Measurements from ENCODE around the gene TINAG.

The TINAG gene, protein sequence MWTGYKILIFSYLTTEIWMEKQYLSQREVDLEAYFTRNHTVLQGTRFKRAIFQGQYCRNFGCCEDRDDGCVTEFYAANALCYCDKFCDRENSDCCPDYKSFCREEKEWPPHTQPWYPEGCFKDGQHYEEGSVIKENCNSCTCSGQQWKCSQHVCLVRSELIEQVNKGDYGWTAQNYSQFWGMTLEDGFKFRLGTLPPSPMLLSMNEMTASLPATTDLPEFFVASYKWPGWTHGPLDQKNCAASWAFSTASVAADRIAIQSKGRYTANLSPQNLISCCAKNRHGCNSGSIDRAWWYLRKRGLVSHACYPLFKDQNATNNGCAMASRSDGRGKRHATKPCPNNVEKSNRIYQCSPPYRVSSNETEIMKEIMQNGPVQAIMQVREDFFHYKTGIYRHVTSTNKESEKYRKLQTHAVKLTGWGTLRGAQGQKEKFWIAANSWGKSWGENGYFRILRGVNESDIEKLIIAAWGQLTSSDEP

DNA sequence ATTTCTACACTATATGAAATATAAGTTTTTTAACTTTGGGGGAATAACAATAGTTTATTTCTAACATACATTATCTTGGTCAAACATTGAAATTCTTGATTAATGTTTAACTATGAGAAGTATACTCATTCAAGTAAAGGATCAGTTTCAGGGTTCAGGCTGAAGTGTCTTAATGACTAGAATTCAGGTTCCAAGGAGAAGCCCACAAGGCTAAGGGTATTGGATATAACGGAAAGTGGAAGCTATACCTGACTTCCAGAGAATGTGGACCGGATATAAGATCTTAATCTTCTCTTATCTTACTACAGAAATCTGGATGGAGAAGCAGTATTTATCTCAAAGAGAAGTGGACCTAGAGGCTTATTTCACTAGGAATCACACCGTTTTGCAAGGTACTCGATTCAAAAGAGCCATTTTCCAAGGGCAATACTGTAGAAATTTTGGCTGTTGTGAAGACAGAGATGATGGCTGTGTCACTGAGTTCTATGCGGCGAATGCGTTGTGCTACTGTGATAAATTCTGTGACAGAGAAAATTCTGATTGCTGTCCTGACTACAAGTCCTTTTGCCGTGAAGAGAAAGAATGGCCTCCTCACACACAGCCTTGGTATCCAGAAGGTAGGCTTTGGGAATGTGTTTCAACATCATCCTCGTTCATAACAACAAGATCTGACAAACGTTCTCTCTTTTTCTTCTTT, at the start of gene TINAG:
TSS of gene TINAG (plus strand) at position 153 of the 697 bp plus-strand sequence. CDS start at position 263, 110 bp downstream.
- DNase-seq (ENCODE audit: low spot score), result no peak

DNA sequence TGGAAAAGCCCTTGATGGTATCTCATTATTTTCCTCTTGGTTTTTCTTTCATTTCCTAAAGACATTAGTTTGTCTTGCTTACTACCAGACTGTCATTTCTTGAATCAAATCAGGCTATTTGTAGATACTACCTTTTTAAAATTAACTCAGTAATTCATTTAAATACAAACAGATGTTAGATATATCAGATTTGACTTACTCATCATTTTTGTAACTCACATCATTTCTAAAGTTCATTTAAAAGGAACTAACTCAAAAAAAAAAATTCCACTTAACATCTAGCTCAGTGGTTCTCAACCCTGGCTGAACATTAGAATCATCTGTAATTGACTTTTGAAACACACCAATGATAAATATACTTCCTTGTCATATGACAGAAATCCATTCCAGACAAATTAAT, 48.2 kb upstream of the TINAG start:
- DNase-seq (ENCODE audit: low spot score), result no peak

DNA sequence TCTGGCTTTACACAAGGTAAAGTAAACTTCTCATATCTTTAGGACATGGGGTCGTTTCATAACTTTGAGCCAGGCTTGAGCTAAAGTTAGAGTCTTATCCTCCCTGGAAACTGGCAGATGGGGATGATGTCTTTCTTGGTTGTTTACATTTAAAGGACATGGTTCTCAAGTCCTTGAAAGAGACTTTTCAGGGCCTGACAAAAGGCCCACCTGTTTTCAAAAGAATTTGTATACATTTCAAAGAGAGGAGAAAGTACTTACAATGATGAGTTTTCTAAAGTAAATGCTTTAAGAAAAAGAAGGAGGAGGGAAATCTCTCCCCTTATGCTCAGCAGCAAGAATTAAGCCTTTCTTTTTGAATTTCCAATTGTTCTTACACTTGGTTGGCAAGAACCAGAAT, 45.7 kb upstream of the TINAG start:
- no peak for DNase-seq (ENCODE audit: low spot score)

DNA sequence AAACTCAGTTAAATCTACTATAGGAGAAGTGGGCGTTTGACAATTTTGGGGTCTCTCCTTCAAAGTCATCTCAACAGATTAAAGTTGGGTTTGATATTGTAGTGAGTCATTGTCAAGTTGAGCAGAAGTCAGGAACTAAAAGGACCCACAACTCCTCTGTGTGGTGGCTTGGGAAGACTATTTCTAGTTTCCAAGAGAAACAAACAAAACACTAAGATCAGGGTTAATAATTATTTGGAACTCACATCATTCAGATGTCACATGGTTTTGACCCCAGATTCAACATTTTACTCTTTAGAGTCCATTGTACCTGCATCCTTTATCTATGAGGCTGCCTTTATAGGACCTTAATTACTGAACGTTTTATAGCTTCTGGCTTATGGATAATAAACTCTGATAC, 45.3 kb upstream of the TINAG start:
- no peak for DNase-seq (ENCODE audit: low spot score)

DNA sequence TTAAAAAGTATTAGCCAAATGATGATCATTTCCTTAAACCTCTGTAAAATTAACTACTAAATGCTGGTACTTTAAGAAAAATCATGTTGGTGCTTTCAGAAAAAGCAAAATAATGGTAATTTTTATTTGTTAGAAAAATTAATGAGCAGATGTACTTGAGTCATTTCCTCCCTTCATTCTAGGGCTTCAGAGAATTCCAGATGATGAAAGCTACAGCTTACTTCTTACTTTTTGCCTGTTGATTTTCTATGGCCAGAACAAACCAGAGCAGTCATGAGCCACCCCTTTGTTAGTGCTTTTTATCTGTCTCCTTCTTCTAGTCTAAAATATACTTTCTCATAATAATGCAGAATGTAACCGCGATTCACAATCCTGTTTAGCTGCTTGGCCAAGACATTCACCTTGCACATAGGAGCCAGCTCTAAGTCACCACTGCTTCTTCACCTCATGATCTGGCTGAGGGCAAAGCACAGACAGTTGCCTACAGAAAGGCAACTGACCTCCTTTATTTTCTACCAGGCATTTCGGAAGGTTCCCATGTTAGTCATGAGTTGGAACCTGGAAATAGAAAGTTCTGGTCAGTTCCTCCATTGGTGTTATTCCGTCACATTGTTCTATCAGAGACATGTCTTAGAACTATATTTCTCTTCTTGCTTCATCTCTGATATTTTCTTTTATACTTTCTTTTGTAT, 43.5 kb upstream of the TINAG start:
- no peak for DNase-seq (ENCODE audit: low spot score)

DNA sequence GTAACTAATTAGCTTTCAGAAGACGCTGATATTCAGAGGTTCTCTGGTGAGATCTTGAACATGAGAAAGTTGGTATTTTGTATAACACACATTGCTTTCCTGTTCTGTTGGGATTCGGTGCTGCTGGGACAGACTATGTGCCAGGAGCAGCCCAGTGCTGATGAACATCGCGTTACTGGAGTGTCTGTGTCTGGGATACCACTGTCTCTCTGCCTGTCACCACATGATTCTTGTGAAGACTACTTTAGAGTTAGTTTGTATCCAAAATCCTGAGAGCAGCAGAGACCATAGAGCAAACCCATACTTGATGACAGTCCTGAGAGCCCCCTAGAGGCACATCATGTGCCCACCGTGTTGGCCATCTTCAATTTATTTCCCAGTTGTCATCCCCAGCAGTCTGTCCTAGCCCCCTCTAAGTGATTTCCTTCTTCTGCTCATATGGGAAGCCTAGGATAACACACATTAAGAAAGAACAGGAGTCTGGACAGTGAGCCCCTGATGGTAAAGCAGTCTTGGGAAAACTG, 41.8 kb upstream of the TINAG start:
- DNase-seq (ENCODE audit: low spot score), result no peak

DNA sequence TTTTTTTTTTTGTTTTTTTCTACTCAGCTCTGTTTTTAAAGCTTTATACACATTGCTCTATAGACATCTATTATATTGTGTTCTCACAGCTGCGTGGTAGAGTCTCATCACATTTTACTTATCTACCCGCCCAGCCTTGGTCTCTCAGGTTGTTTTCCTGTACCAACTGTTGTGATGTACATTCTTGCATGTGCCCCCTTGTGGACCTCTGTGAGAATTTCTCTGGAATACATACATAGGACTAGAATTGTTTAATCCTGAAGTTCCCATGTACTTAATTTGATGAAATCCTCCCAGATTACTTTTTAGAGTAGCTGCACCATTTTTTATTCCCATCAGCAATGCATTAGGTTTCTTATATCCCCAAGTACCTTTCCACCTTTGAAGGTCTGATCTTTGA, 40.4 kb upstream of the TINAG start:
- DNase-seq (ENCODE audit: low spot score), result peak; percentile 14

DNA sequence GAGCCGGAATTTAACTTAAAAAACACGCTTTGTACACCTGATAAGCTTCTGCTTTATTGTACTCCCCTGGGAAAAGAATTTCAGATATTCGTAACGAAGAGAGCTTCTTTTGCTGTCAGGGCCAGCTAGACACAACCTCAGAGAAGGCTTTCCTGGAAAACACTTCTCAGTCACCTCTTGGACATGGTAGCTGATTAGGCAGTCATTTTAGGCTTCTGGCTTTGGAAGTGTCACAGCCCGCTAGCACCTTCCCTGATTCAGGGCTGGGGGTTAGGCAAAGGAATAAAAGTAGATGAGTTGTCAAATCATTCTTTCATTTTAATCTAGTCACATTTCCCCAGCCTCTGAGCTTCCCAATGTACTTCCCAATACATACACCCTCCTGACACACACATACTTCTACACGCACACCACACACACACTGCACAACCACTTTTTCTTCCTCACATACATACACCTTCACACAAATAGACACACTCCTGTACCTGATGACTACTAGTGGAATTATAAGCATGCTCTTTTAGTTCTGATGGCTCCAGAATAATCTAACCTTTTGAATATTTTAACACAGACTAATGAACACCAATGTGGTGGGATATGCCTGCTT, 34.9 kb upstream of the TINAG start:
- DNase-seq (ENCODE audit: low spot score), result no peak

DNA sequence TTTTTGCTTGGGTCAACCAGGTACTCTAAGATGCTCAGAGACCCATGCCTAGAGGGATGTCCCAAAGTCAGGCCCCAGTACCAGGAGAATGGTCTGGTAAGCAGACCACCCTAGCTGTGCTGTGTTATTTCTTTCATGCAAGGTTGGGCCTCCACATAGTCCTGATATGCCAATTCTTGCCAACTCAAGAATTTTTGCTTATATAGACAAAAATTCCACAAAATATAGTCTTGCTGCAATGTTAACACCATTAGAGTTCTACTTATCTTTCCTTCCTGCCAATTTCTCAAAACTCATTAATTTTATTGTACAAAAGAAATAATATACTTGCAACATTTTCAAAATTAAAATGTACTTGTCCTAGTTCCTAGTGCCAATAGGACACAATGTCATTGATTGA, 33.9 kb upstream of the TINAG start:
- no peak for DNase-seq (ENCODE audit: low spot score)

DNA sequence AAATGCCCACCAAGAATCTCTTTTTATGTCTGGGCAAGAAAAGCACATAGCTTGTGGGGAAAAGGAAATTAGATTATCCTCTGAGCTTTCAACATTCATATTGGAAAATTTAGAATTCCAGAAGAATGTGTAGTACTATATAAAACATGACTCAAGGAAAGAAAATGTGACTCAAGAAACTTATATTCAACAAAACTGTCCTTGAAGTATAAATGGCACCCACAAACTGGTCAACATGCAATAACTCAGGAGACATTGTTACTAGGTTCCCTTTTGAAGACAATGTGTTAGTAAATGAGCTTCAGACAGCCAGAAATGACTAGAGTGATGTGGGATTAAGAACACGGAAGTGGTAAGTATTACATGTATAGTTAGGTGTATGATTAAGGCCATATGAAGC, 26.1 kb upstream of the TINAG start:
- peak; percentile 37 for DNase-seq (ENCODE audit: low spot score)

DNA sequence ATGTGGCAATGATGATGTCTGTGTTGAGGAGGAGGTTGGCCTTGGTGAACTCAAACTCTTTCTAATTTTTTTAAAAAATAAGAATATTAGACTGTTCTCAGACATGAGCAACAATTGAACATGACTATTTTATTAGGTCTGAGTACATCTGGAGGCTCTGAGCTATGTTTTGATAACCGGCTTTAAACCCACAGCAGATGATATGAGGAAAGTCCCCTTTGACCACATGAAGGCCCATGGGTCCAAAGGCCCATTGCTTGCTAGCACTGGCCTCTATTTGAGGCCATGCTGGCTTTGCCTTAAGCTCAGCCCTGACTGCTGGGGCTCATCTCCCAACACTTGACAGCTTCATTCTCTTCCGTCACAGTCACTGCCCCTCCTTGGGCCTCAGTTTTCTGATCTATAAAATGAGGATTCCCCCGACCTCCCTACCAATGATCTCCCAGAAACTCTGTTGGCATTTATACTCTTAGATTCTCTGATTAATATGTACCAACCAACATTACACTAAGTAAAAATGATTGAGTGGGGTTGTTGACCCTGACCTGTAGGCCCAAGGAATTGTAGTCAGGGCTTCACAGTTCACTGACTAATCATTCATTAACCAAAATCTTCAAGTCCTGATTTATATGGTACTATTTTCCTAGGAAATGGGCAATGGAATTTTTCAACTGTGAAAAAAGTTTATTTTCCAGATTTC, 23.9 kb upstream of the TINAG start:
- no peak for DNase-seq (ENCODE audit: low spot score)

DNA sequence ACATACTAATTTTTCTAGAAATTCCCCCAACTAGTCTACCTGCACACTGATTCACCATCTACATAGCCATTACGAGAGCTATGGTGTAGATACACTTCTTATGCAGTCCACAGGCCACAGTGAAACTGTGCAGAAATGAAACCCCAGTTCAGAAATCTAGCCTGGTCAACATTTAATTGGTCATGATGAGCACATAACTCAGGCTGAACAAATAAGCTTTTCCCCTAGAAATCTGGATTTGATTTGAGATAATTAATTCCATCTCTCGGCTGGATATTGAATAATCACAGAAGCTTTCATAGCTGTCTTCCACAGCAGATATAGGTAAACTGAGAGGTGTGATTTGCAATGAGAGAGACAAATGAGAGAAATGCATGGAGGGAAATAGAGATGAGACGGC, 22.6 kb upstream of the TINAG start:
- peak; percentile 16 for DNase-seq (ENCODE audit: low spot score)

DNA sequence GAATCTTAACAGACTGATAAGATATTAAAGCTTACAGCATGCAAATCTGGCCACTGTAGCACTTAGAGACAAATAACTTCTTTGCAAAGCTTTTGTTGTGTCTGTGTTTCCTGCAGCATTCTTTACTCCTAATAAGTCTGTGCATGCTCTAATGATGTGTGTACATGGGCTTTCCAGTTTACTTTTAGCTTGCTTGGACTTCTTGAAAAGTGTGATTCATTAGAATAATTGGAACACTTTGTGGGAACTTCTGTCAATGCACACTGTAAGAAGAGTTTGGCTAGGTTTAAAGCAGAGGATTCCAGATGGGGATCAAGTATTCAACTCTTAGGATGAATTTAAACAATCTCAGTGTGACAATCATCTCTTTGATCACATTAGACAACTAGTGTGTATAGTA, 22.1 kb upstream of the TINAG start:
- peak; percentile 3 for DNase-seq (ENCODE audit: low spot score)

DNA sequence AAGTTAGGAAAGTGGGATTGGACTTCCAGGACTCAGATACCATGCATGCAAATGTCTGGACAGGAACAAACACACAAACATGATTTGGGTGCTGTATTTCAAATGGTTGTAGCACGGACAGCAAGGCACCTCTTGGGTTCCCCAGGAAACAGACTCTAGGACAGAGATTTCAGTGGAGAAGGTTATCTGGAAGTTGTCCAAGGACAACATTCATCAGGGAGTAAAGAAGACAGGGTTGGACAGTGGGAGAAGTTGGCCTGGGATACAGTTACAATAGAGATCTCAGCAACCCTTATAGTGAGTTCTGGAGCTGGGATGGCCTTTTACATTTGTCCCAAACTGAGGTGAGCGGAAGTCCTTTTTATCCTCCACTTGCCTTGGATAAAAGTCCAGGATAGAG, 19.8 kb upstream of the TINAG start:
- no peak for DNase-seq (ENCODE audit: low spot score)

DNA sequence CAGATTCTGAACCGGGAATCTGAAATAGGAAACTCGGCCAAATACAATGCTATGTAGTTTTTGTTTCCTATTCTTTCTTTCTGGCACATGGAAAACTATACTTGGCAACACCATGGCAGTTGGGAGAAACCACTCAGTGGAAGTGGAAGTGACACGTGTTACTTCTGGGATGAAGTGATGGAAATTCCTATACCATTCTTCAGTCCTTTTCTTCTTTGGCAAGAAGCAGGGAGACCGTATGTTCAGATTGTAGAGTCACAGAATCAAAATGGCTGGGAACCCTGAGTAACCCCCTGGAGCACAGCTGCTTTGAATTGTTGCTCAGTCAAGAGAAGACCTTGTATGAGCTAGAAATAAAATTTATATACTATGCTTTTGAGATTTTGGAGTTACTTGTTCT, 18.8 kb upstream of the TINAG start:
- DNase-seq (ENCODE audit: low spot score), result no peak

DNA sequence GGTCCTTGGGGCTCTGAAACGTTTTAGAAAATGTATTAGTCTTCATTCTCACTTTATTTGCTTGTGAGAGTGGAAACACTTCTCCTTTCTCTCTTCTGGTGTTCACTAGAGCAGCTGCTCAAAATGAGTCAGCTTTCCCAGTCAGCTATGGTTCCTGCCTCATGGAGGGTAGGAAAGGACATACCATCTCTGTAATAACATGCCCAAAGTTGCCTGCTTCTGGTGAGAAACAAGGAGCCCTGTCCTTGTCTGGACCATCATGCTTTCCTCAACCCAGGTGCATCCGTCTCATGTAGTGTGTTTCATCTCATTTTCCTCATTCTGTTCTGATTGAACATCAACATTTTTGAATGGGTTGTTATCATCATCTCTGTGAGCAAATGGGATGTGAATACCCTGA, 17.1 kb upstream of the TINAG start:
- peak; percentile 21 for DNase-seq (ENCODE audit: low spot score)

DNA sequence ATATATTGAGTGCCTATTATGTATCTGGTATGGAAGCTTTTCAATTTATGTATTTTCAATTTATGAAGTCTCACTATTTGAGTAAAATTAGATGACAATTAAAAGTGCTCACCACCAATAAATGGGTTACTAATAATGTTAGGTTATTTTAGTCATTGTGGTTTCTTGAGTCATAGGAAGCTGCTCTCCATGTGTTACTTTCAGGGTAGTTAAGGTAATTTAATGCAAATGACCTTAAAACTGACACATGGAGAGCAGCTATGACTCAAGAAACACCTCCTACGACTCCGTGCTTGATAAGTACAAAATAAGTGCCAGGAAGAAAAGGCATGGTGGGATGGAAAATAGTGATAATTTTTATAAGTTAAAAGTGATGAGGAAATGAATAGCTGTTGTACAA, 16.5 kb upstream of the TINAG start:
- peak; percentile 19 for DNase-seq (ENCODE audit: low spot score)

DNA sequence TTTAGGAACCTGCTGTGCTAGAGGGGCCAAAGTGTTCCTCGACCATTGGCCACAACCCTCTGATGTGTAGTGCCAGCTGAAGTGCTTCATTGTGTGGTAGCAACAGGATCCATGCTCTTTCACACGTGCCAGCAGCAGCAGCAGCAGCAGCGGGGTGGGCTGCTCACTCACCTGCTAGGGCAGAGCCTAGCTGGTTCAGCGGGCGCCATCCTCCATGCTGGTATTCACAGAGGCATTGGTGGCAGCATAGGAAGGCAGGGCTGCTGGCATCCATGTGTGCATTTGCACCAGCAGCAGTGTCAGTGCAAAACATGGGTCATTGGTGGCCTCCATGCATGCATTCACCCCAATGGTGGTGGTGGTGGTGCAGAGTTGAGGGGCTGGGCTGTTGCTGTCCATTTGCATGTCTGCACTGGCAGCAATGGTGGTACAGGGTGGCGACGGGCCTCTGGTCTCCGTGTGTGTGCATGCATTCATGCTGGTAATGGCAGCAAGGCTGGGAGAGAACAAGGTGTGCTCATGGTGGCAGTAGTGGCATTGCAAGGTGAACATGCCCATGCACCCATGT, 13.2 kb upstream of the TINAG start:
- DNase-seq (ENCODE audit: low spot score), result no peak

DNA sequence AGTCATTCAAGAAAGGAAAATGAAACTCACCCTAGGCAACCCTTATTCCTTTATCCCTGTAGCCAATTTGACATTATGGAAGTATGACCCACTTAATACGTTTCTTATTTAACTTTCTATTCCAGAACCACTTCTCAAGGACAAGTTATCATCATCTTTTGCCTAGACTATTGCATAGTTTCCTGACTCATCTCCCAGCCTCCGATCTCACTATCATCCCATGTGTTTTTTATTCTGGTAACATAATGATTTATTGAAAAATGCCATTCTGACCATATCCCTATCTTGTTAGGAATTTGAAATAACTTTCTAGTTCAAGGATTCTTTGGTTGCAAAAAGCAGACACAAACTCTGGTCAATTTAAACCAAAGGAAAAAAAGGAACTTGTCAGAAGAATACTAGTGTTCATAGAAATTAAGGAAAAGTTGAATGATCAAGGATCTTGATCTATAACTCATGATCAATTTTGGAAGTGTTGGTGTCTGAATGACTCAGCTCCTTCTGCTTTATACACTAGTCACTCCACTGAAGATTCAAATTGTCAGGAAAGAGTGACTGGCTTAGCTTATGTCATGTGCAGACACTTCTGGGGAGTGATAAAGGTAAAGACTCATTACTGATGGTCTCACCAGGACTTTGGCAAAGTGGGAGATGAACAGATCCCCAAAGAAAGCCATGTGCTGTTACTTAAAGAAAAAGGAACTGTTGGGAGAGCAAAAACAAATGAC, 8.5 kb upstream of the TINAG start:
- DNase-seq (ENCODE audit: low spot score), result peak; percentile 52

DNA sequence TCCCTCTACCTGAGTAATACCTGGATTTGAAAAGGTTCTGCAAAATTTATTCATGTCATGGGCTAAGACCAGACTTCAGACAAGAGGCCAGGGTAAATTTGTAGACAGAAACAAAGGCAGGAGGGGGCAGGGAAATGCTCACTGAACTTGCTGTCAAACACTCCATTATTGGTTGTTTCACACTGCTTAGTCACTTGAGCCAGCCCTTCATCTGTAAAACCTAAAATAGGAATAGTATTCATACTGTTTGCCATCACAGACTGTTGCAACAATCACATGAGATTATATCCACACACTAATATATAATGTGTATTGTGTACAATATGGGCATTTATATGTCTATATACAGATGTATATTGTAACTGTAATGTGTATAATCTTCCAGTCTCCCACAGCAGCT, 6.5 kb upstream of the TINAG start:
- DNase-seq (ENCODE audit: low spot score), result no peak
